Gastrocnemius medialis (tissue), 4 donors: Measurements from ENCODE around the gene MKLN1. TPM values are rescaled to one million over a fixed set of nuclear protein-coding genes. Genes with fewer than 3 reads are reported as not detected.
"Not testable (repeated sequence)": the region's sequence is repeated elsewhere in the genome, so short reads cannot be mapped to it uniquely, and the experiment has no call there.

Source experiments
- ATAC-seq, 2 donors: fragments of 150-250 bp; one replicate each; pipeline ENCODE4 v1.9.1; 2016
- DNase-seq, 2 donors: peaks; one replicate each; pipeline ENCODE4 v3.0.0-alpha.2; 2019
- H3K27ac ChIP-seq, 4 donors: fragments of 200-600 bp; sonication (generic); 1 replicate in 1 of 4; 2 replicates in 3 of 4; pipeline ENCODE4 v1.5.1; 2016 to 2018; ENCODE audit warnings: mild to moderate bottlenecking in 2 of 4, moderate library complexity in 1 of 4
- H3K27me3 ChIP-seq, 3 donors: fragments of 200-600 bp; sonication (generic) in 2 of 3; 1 replicate in 1 of 3; 2 replicates in 2 of 3; pipeline versions ENCODE4 v1.5.1 to v1.6.0; 2016 to 2019; ENCODE audit warnings: mild to moderate bottlenecking in 1 of 3, moderate library complexity in 1 of 3
- H3K36me3 ChIP-seq, 2 donors: fragments of 200-600 bp; sonication (generic) in 1 of 2; one replicate each; pipeline ENCODE4 v1.5.1; 2017 to 2018
- H3K4me1 ChIP-seq, 2 donors: fragments of 200-600 bp; sonication (generic) in 1 of 2; one replicate each; pipeline ENCODE4 v1.5.1; 2016 to 2017; ENCODE audit warnings: mild to moderate bottlenecking in 2 of 2
- H3K4me3 ChIP-seq, 4 donors: fragments of 200-600 bp; sonication (generic) in 3 of 4; 1 replicate in 1 of 4; 2 replicates in 3 of 4; pipeline ENCODE4 v1.5.1; 2016 to 2019; ENCODE audit warnings: mild to moderate bottlenecking in 2 of 4
- H3K9me3 ChIP-seq, 3 donors: fragments of 200-600 bp; sonication (generic) in 2 of 3; 1 replicate in 1 of 3; 2 replicates in 2 of 3; pipeline ENCODE4 v1.5.1; 2016 to 2019
- POLR2A ChIP-seq, 2 donors: fragments of 450-650 bp; IDR thresholded peaks; one replicate each; pipeline ENCODE4 v1.6.1; 2017; ENCODE audit warnings: antibody characterized with exemption in 2 of 2, mild to moderate bottlenecking in 2 of 2, moderate library complexity in 2 of 2
- in situ Hi-C, 4 donors: fragments of 200-750 bp; cut with MboI; loops; one replicate each; pipeline versions ENCODE4 v1.15.0 to v1.8.0; 2017; ENCODE audit warnings: low sequenced_read_pairs in 4 of 4
- intact Hi-C: fragments of 100-400 bp; cut with DNase I; formaldehyde crosslinking; loops from one replicate; pipeline ENCODE4 v1.15.1; 2023; ENCODE audit warnings: low total_unique reads
- total RNA-seq, 4 donors: library from RNA; depleted of rRNA; stranded (reverse); fragments of >200 nt; gene quantifications; one replicate each; pipeline versions ENCODE4 v1.1.0 to v1.2.3, GENCODE V29; 2016
- TF ChIP-seq, protein P1 (sequence below), 5 experiments: fragments of 450-650 bp in 3 of 5; fragments of 200-600 bp in 2 of 5; sonication (generic) in 2 of 5; IDR thresholded peaks in 4 of 5; conservative IDR thresholded peaks in 1 of 5; 1 replicate in 4 of 5; 2 replicates in 1 of 5; pipeline ENCODE4 v1.5.1; 2016 to 2019; ENCODE audit warnings: antibody characterized with exemption in 5 of 5, mild to moderate bottlenecking in 3 of 5, moderate library complexity in 3 of 5

MKLN1 gene
- total RNA-seq, 4 donors from 2014 or later = 29.1 to 81.1 (median 48.9) TPM

- no peak for DNase-seq
- no peak for TF ChIP-seq POLR2A (IDR thresholded peaks at IDR 0.05)
- TF ChIP-seq, protein P1, sequence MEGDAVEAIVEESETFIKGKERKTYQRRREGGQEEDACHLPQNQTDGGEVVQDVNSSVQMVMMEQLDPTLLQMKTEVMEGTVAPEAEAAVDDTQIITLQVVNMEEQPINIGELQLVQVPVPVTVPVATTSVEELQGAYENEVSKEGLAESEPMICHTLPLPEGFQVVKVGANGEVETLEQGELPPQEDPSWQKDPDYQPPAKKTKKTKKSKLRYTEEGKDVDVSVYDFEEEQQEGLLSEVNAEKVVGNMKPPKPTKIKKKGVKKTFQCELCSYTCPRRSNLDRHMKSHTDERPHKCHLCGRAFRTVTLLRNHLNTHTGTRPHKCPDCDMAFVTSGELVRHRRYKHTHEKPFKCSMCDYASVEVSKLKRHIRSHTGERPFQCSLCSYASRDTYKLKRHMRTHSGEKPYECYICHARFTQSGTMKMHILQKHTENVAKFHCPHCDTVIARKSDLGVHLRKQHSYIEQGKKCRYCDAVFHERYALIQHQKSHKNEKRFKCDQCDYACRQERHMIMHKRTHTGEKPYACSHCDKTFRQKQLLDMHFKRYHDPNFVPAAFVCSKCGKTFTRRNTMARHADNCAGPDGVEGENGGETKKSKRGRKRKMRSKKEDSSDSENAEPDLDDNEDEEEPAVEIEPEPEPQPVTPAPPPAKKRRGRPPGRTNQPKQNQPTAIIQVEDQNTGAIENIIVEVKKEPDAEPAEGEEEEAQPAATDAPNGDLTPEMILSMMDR (IDR thresholded peaks at IDR 0.05 in 4 of 5, conservative IDR thresholded peaks at IDR 0.05 in 1 of 5) = no peak
- H3K36me3 ChIP-seq = no peaks in the 10 kb centered on the region
- no peak overlapping the region for H3K27ac ChIP-seq
- no peaks in the 10 kb centered on the region for H3K27me3 ChIP-seq
- no peak for ATAC-seq
- H3K9me3 ChIP-seq = no peaks in the 10 kb centered on the region
- in situ Hi-C loops (loop anchor here in 1 of 4 donors (25.0 kb wide), 1 partner anchor 218 kb away; no protein-coding TSS in a partner anchor), intact Hi-C loops (no loop called here)
- peaks cover 31 to 32% of the 10 kb centered on the region in 2 donors for H3K4me1 ChIP-seq
- no peak overlapping the region for H3K4me3 ChIP-seq
These were observed 22.5 kb upstream of the MKLN1 start for GRCh38 chr7:131305152-131305551.

- ATAC-seq, H3K4me3 ChIP-seq, H3K36me3 ChIP-seq, H3K27ac ChIP-seq, H3K9me3 ChIP-seq, DNase-seq, H3K27me3 ChIP-seq, intact Hi-C loops: not testable (repeated sequence)
- in situ Hi-C loops = loop anchor here in 1 of 4 donors (25.0 kb wide), 1 partner anchor 219 kb away; no protein-coding TSS in a partner anchor
- peaks cover 22 to 23% of the 10 kb centered on the region in 2 donors for H3K4me1 ChIP-seq
These were observed 21.6 kb upstream of the MKLN1 start for GRCh38 chr7:131306041-131306440.

- TF ChIP-seq POLR2A (IDR thresholded peaks at IDR 0.05) = no peak
- Histone ChIP-seq H3K27ac (no peak overlapping the region), H3K27me3 (no peaks in the 10 kb centered on the region), H3K4me3 (no peak overlapping the region), H3K9me3 (no peaks in the 10 kb centered on the region), H3K36me3 (no peaks in the 10 kb centered on the region), H3K4me1 (peaks cover 14 to 16% of the 10 kb centered on the region in 2 donors)
- no peak for ATAC-seq
- in situ Hi-C loops (loop anchor here in 1 of 4 donors (25.0 kb wide), 1 partner anchor 219 kb away; no protein-coding TSS in a partner anchor), intact Hi-C loops (no loop called here)
- no peak for DNase-seq
These were observed 20.9 kb upstream of the MKLN1 start for GRCh38 chr7:131306777-131307176.

GRCh38 chr7:131307627-131308026 is 20.0 kb upstream of the MKLN1 start:
- TF ChIP-seq, protein P1 (IDR thresholded peaks at IDR 0.05 in 4 of 5, conservative IDR thresholded peaks at IDR 0.05 in 1 of 5) = no peak
- TF ChIP-seq POLR2A (IDR thresholded peaks at IDR 0.05) = no peak
- H3K4me3 ChIP-seq = no peak overlapping the region
- H3K9me3 ChIP-seq = no peaks in the 10 kb centered on the region
- ATAC-seq = no peak
- H3K27me3 ChIP-seq = no peaks in the 10 kb centered on the region
- peaks cover 6 to 9% of the 10 kb centered on the region in 2 donors for H3K4me1 ChIP-seq
- intact Hi-C loops = no loop called here
- no peak overlapping the region for H3K27ac ChIP-seq
- in situ Hi-C loops = loop anchor here in 1 of 4 donors (25.0 kb wide), 1 partner anchor 220 kb away; no protein-coding TSS in a partner anchor
- no peaks in the 10 kb centered on the region for H3K36me3 ChIP-seq
- DNase-seq = no peak

DNA sequence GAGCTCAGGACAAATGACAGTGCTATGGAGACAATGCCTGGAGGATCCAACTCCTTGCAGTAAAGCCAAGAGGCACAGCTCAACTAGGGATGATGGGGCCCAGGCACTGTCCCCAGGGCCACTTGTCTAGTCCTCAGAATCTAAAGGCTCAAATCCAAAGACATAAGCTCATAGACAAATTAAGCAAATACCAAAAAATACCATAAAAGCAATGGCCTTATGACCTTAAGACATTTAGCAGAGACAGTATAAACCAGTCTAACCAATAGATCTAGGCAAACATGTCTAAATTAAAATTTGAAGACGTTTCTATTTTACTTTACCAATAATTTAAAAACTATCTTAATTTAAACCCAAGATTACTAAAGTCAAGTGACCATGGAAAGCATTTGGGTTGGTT is 14.8 kb upstream of the MKLN1 start:
- no peak for TF ChIP-seq POLR2A (IDR thresholded peaks at IDR 0.05)
- TF ChIP-seq, protein P1 (IDR thresholded peaks at IDR 0.05 in 4 of 5, conservative IDR thresholded peaks at IDR 0.05 in 1 of 5) = no peak
- Histone ChIP-seq H3K27ac (no peak overlapping the region), H3K9me3 (no peaks in the 10 kb centered on the region), H3K27me3 (no peaks in the 10 kb centered on the region), H3K36me3 (no peaks in the 10 kb centered on the region), H3K4me1 (no peaks in the 10 kb centered on the region), H3K4me3 (no peak overlapping the region)
- in situ Hi-C loops = loop anchor here in 1 of 4 donors (25.0 kb wide), 1 partner anchor 226 kb away; no protein-coding TSS in a partner anchor
- intact Hi-C loops = no loop called here
- no peak for DNase-seq
- ATAC-seq = no peak
